ENCODE measurements around the gene ERICH3. TPM values are rescaled to one million over a fixed set of nuclear protein-coding genes. Genes with fewer than 3 reads are reported as not detected.

ERICH3 gene
- total RNA-seq, 1 experiment from 2014 or later: not detected

DNA sequence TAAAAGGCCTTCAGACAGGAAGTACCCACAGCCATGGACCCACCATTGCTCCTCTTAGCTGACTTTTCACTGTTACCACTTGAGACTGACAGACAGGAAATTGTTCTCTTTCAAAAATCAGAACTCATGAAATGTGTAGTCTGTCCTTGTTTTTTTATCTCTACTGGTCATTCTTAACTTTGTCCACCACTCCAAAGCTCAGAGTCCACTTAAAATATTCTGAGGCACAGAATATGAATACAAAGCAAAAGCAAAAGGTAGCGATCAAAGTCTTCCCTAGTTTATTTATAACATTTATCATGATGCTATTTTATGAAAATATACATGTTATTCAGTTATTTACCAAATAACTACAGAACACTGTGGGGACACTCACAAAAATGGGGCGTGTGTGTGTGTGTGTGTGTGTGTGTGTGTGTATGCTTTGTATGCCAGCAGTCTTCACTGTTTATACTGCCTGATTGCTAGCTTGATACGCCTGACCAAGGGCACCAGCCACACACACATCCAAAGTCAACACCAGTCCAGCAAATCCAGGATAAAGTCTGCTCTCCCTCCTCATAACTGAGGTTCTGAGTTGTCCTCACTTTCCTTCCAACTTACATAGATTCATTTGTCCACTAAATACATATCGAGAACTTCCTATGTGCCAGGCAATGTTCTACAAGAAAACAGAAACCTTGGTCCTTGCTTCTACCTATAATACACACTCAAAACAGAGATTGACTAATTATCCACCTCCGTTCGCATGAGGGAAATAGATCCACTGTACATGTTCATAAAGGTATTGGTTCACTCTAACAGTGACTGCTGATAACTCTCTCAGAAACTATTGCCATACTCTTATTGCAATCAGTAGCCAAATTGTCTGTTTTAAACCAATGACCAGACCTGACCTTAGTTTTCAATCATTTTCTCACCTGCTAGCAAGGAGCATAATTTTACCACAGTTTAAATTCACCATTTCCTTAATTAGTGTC is 79.4 kb downstream of the ERICH3 start:
- Histone ChIP-seq H3K79me1 (ENCODE audit: insufficient read depth, low read depth, low read length, poor library complexity, severe bottlenecking) (no peaks in the 10 kb centered on the region), H3K27ac (ENCODE audit: insufficient read length, low read depth, low read length) (no peak overlapping the region), H3K4me1 (ENCODE audit: insufficient read depth, low read length) (no peaks in the 10 kb centered on the region), H3K23me2 (ENCODE audit: insufficient read length, low read depth, low read length, poor library complexity, severe bottlenecking) (no peaks in the 10 kb centered on the region), H2BK5ac (ENCODE audit: insufficient read length, low read length) (no peak overlapping the region), H2BK20ac (ENCODE audit: low read depth, low read length, poor library complexity, severe bottlenecking) (no peak overlapping the region), H2AK5ac (ENCODE audit: insufficient read length, low read length) (no peak overlapping the region), H4K20me1 (ENCODE audit: control insufficient read depth, insufficient read depth, insufficient read length) (no peaks in the 10 kb centered on the region), H3K9ac (ENCODE audit: extremely low read depth, insufficient read length, low read length) (no peak overlapping the region), H4K91ac (ENCODE audit: insufficient read length, low read depth, low read length) (no peak overlapping the region), H3K79me2 (ENCODE audit: insufficient read depth, low read length) (no peaks in the 10 kb centered on the region), H3K4ac (ENCODE audit: low read depth, low read length) (no peak overlapping the region), H3K18ac (ENCODE audit: insufficient read length, low read depth, low read length) (no peak overlapping the region), H3K27me3 (ENCODE audit: insufficient read depth, low read length) (no peaks in the 10 kb centered on the region), H2AFZ (ENCODE audit: low read length) (no peak overlapping the region), H3K14ac (ENCODE audit: insufficient read depth, low read length) (no peak overlapping the region), H3K56ac (ENCODE audit: insufficient read length, low read depth, low read length) (no peak overlapping the region), H3K9me3 (ENCODE audit: control insufficient read depth, low read depth, low read length) (no peaks in the 10 kb centered on the region), H4K5ac (ENCODE audit: insufficient read length, low read depth, low read length) (no peak overlapping the region), H3K4me2 (ENCODE audit: insufficient read depth, insufficient read length, low read length) (no peak overlapping the region), H3K23ac (ENCODE audit: insufficient read length, low read depth, low read length) (no peak overlapping the region), H2BK12ac (ENCODE audit: insufficient read length, low read depth, low read length) (no peak overlapping the region), H2BK120ac (ENCODE audit: low read depth, low read length, poor library complexity, severe bottlenecking) (no peak overlapping the region), H4K8ac (replicated peaks; ENCODE audit: insufficient read length, low read depth, low read length) (no peak overlapping the region), H3T11ph (ENCODE audit: low read length) (no peak overlapping the region), H2BK15ac (ENCODE audit: low read depth, low read length) (no peak overlapping the region)
- no peak overlapping the region for H3K4me3 Mint-ChIP-seq
- TF ChIP-seq, protein P1, sequence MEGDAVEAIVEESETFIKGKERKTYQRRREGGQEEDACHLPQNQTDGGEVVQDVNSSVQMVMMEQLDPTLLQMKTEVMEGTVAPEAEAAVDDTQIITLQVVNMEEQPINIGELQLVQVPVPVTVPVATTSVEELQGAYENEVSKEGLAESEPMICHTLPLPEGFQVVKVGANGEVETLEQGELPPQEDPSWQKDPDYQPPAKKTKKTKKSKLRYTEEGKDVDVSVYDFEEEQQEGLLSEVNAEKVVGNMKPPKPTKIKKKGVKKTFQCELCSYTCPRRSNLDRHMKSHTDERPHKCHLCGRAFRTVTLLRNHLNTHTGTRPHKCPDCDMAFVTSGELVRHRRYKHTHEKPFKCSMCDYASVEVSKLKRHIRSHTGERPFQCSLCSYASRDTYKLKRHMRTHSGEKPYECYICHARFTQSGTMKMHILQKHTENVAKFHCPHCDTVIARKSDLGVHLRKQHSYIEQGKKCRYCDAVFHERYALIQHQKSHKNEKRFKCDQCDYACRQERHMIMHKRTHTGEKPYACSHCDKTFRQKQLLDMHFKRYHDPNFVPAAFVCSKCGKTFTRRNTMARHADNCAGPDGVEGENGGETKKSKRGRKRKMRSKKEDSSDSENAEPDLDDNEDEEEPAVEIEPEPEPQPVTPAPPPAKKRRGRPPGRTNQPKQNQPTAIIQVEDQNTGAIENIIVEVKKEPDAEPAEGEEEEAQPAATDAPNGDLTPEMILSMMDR (conservative IDR thresholded peaks at IDR 0.05): no peak
- H3K27me3 Mint-ChIP-seq (ENCODE audit: low read depth): no peaks in the 10 kb centered on the region
- H3K4me1 Mint-ChIP-seq: no peaks in the 10 kb centered on the region
- WGBS (ENCODE audit: extremely low coverage, insufficient read length, low lambda C conversion rate): no CpG with 5 or more reads among the region's 6 CpGs
- no peaks in the 10 kb centered on the region for H3K36me3 Mint-ChIP-seq (ENCODE audit: insufficient read depth in 1 of 3, low read depth in 3 of 3)
- H3K27ac Mint-ChIP-seq: no peak overlapping the region; a peak in 1 of 7 replicates
- DNase-seq: no peak
- H3K9me3 Mint-ChIP-seq: no peaks in the 10 kb centered on the region

Measured in H9 (cell line).